WERI-Rb-1 (cell line): ENCODE measurements around the gene ADAMTS12.

Experiments used
- DNase-seq: peaks from one replicate; pipeline ENCODE4 v3.0.0-alpha.2; 2020
- H3K27ac ChIP-seq: fragments of 250-450 bp; sonication (Bioruptor Pico); 2 replicates; pipeline ENCODE4 v1.5.1; 2020; ENCODE audit warnings: mild to moderate bottlenecking, moderate library complexity
- H3K27me3 ChIP-seq: fragments of 250-450 bp; sonication (Bioruptor Pico); 2 replicates; pipeline ENCODE4 v1.5.1; 2021; ENCODE audit warnings: mild to moderate bottlenecking, low read depth, moderate library complexity; ENCODE audit not compliant: insufficient read depth, severe bottlenecking
- H3K36me3 ChIP-seq: fragments of 250-450 bp; sonication (Bioruptor Pico); 2 replicates; pipeline ENCODE4 v1.5.1; 2020; ENCODE audit warnings: mild to moderate bottlenecking, moderate library complexity
- H3K4me3 ChIP-seq: 2 replicates; pipeline ENCODE4 v1.5.1; 2011; ENCODE audit warnings: low read depth, mild to moderate bottlenecking, control low read depth, low read length
- H3K9me3 ChIP-seq: fragments of 250-450 bp; sonication (Bioruptor Pico); 2 replicates; pipeline ENCODE4 v1.5.1; 2021; ENCODE audit warnings: mild to moderate bottlenecking, moderate library complexity; ENCODE audit not compliant: severe bottlenecking
- CTCF ChIP-seq: IDR thresholded peaks from 2 replicates; pipeline ENCODE4 v1.5.1; 2011; ENCODE audit warnings: low read depth, mild to moderate bottlenecking, control low read depth, inconsistent platforms, low read length

The ADAMTS12 gene

GRCh38 chr5:33688066-33688465, 203.7 kb downstream of the ADAMTS12 start:
- no peaks in the 10 kb centered on the region for H3K36me3 ChIP-seq
- peaks cover 56% of the 10 kb centered on the region for H3K27me3 ChIP-seq
- no peaks in the 10 kb centered on the region for H3K9me3 ChIP-seq
- no peak overlapping the region for H3K4me3 ChIP-seq
- no peak for DNase-seq
- H3K27ac ChIP-seq, result no peak overlapping the region
- TF ChIP-seq CTCF, result no peak

- no peaks in the 10 kb centered on the region for H3K36me3 ChIP-seq
- no peak for DNase-seq
- no peak overlapping the region for H3K4me3 ChIP-seq
- no peaks in the 10 kb centered on the region for H3K9me3 ChIP-seq
- peaks cover 52% of the 10 kb centered on the region for H3K27me3 ChIP-seq
- H3K27ac ChIP-seq, result no peak overlapping the region
- TF ChIP-seq CTCF, result no peak
These were observed 205.7 kb downstream of the ADAMTS12 start for GRCh38 chr5:33685873-33686755.

- no peak for DNase-seq
- TF ChIP-seq CTCF, result no peak
- Histone ChIP-seq H3K9me3 (no peaks in the 10 kb centered on the region), H3K27me3 (peaks cover 44% of the 10 kb centered on the region), H3K36me3 (no peaks in the 10 kb centered on the region), H3K27ac (no peak overlapping the region), H3K4me3 (no peak overlapping the region)
These were observed 207.2 kb downstream of the ADAMTS12 start for GRCh38 chr5:33684496-33685159.

GRCh38 chr5:33679791-33680190, 212.0 kb downstream of the ADAMTS12 start:
- peaks cover 48% of the 10 kb centered on the region for H3K27me3 ChIP-seq
- DNase-seq, result no peak
- H3K36me3 ChIP-seq, result no peaks in the 10 kb centered on the region
- no peak overlapping the region for H3K4me3 ChIP-seq
- TF ChIP-seq CTCF, result no peak
- H3K9me3 ChIP-seq, result no peaks in the 10 kb centered on the region
- H3K27ac ChIP-seq, result no peak overlapping the region

GRCh38 chr5:33675958-33676464, 215.8 kb downstream of the ADAMTS12 start:
- H3K27me3 ChIP-seq, result peaks cover 39% of the 10 kb centered on the region
- no peaks in the 10 kb centered on the region for H3K9me3 ChIP-seq
- H3K4me3 ChIP-seq, result no peak overlapping the region
- no peak overlapping the region for H3K27ac ChIP-seq
- no peak for TF ChIP-seq CTCF
- no peak for DNase-seq
- no peaks in the 10 kb centered on the region for H3K36me3 ChIP-seq
